GM19397 (cell line): Measurements from ENCODE around the gene GLP1R.

ENCODE experiments used
- ATAC-seq: cut with Tn5 transposase; IDR thresholded peaks from one replicate; pipeline ENCODE4 v1.9.1; 2021; ENCODE audit warnings: mild to moderate bottlenecking, moderate library complexity; ENCODE audit not compliant: unreplicated experiment

GLP1R gene

GRCh38 chr6:39043776-39044175 is 4.8 kb upstream of the GLP1R start:
- no peak for ATAC-seq

- ATAC-seq = no peak
Observed at GRCh38 chr6:39044181-39044580, 4.4 kb upstream of the GLP1R start.

GRCh38 chr6:39047434-39048327 is 900 bp upstream of the GLP1R start:
- ATAC-seq = no peak

GRCh38 chr6:39049575-39050283 is 1.1 kb downstream of the GLP1R start:
- ATAC-seq = no peak

GRCh38 chr6:39050453-39051112 is 2.0 kb downstream of the GLP1R start:
- ATAC-seq = no peak

GRCh38 chr6:39051399-39052122 is 3.0 kb downstream of the GLP1R start:
- no peak for ATAC-seq

- no peak for ATAC-seq
Observed at GRCh38 chr6:39053016-39053624, 4.5 kb downstream of the GLP1R start.

GRCh38 chr6:39053854-39054576 is 5.4 kb downstream of the GLP1R start:
- ATAC-seq = no peak

- ATAC-seq = no peak
Observed at GRCh38 chr6:39054577-39055142, 6.1 kb downstream of the GLP1R start.

- no peak for ATAC-seq
Observed at GRCh38 chr6:39055661-39056060, 7.1 kb downstream of the GLP1R start.

- no peak for ATAC-seq
Observed at GRCh38 chr6:39056191-39056590, 7.6 kb downstream of the GLP1R start.

- ATAC-seq = no peak
Observed at GRCh38 chr6:39056681-39057080, 8.1 kb downstream of the GLP1R start.

GRCh38 chr6:39057251-39058155 is 8.9 kb downstream of the GLP1R start:
- no peak for ATAC-seq

GRCh38 chr6:39058471-39059147 is 10.0 kb downstream of the GLP1R start:
- no peak for ATAC-seq

GRCh38 chr6:39059496-39060310 is 11.1 kb downstream of the GLP1R start:
- ATAC-seq = no peak

GRCh38 chr6:39060467-39061160 is 12.0 kb downstream of the GLP1R start:
- ATAC-seq = no peak

- ATAC-seq = no peak
Observed at GRCh38 chr6:39061182-39061581, 12.6 kb downstream of the GLP1R start.
